Measurements from ENCODE around the gene GDF10. TPM values are rescaled to one million over a fixed set of nuclear protein-coding genes. Genes with fewer than 3 reads are reported as not detected.

The GDF10 gene
- total and polyA plus RNA-seq, 2 donors (not counting 1 experiment from before 2014, with no cell fraction given): not detected

GRCh38 chr10:47331954-47332353 lies 32.0 kb downstream of the GDF10 start:
- CTCF ChIA-PET: interaction anchor here (0.6 kb wide), 1 partner anchor 107 kb away, joined by 4 read pairs; no protein-coding TSS in a partner anchor
- no peaks in the 10 kb centered on the region for H3K9me3 Mint-ChIP-seq (ENCODE audit: insufficient read depth)
- DNase-seq (no peak), ATAC-seq (ENCODE audit: low read depth) (no peak)
- H3K4me3 Mint-ChIP-seq: no peak overlapping the region
- Histone ChIP-seq H3K9ac (ENCODE audit: low read length) (no peak overlapping the region), H3K79me2 (ENCODE audit: control insufficient read depth, insufficient read depth, low read length) (no peaks in the 10 kb centered on the region), H3K4me2 (replicated peaks; ENCODE audit: low read depth, low read length, poor library complexity, severe bottlenecking) (no peak overlapping the region), H3K4me1 (ENCODE audit: control insufficient read depth in 2 of 2, insufficient read depth in 2 of 2, low read length in 2 of 2) (no peaks in the 10 kb centered on the region), H3K27ac (ENCODE audit: low read length in 2 of 2) (no peak overlapping the region), H3K36me3 (replicated peaks in 1 of 2; ENCODE audit: control extremely low read depth in 1 of 2, control insufficient read depth in 1 of 2, extremely low read depth in 1 of 2, insufficient read depth in 2 of 2, low read length in 1 of 2) (no peaks in the 10 kb centered on the region), H4K20me1 (ENCODE audit: control insufficient read depth, insufficient read depth, low read length, poor library complexity, severe bottlenecking) (no peaks in the 10 kb centered on the region), H2AFZ (ENCODE audit: insufficient read depth, low read depth, low read length, poor library complexity, severe bottlenecking) (no peak overlapping the region), H3K9me3 (ENCODE audit: control extremely low read depth in 1 of 3, control insufficient read depth in 2 of 3, insufficient read depth in 1 of 3, low read length in 2 of 3) (peaks cover 0 to 15% (median 0%) of the 10 kb centered on the region in 3 donors), H3K27me3 (replicated peaks in 1 of 4; ENCODE audit: control extremely low read depth in 1 of 4, control insufficient read depth in 3 of 4, insufficient read depth in 4 of 4, low read length in 3 of 4) (no peaks in the 10 kb centered on the region), H3K4me3 (ENCODE audit: control extremely low read depth in 1 of 5, extremely low read depth in 1 of 5, insufficient read depth in 1 of 5, low read depth in 2 of 5, low read length in 4 of 5) (no peak overlapping the region)
- 78% methylated on average over 5 of the region's 7 CpGs for WGBS (ENCODE audit: insufficient coverage)
- H3K4me1 Mint-ChIP-seq: no peaks in the 10 kb centered on the region
- intact Hi-C loops (cut with micrococcal nuclease): no loop called here
- POLR2A ChIA-PET: no interaction called here
- TF ChIP-seq CTCF (IDR thresholded peaks at IDR 0.05) (no peak), EZH2 (IDR thresholded peaks at IDR 0.05; ENCODE audit: borderline replicate concordance, insufficient read depth, low read depth, low read length, poor library complexity, severe bottlenecking) (no peak)
- H3K27ac Mint-ChIP-seq: no peak overlapping the region
- peaks cover 11% of the 10 kb centered on the region for H3K27me3 Mint-ChIP-seq

GRCh38 chr10:47332371-47332770 lies 32.4 kb downstream of the GDF10 start:
- H3K27me3 ChIP-seq (replicated peaks in 1 of 4; ENCODE audit: control extremely low read depth in 1 of 4, control insufficient read depth in 3 of 4, insufficient read depth in 4 of 4, low read length in 3 of 4): no peaks in the 10 kb centered on the region
- H3K4me3 Mint-ChIP-seq: no peak overlapping the region
- no peaks in the 10 kb centered on the region for H3K9me3 Mint-ChIP-seq (ENCODE audit: insufficient read depth)
- no peaks in the 10 kb centered on the region for H3K4me1 Mint-ChIP-seq
- no peak overlapping the region for H3K9ac ChIP-seq (ENCODE audit: low read length)
- no peak overlapping the region for H2AFZ ChIP-seq (ENCODE audit: insufficient read depth, low read depth, low read length, poor library complexity, severe bottlenecking)
- no peak overlapping the region for H3K27ac Mint-ChIP-seq
- 100% methylated on average over 1 of the region's 3 CpGs for WGBS (ENCODE audit: insufficient coverage)
- CTCF ChIA-PET: interaction anchor here (0.6 kb wide), 1 partner anchor 108 kb away, joined by 4 read pairs; no protein-coding TSS in a partner anchor
- no peaks in the 10 kb centered on the region for H3K4me1 ChIP-seq (ENCODE audit: control insufficient read depth in 2 of 2, insufficient read depth in 2 of 2, low read length in 2 of 2)
- intact Hi-C loops (cut with micrococcal nuclease): no loop called here
- no peak overlapping the region for H3K4me2 ChIP-seq (replicated peaks; ENCODE audit: low read depth, low read length, poor library complexity, severe bottlenecking)
- no peaks in the 10 kb centered on the region for H3K79me2 ChIP-seq (ENCODE audit: control insufficient read depth, insufficient read depth, low read length)
- POLR2A ChIA-PET: no interaction called here
- DNase-seq (no peak), ATAC-seq (ENCODE audit: low read depth) (no peak)
- TF ChIP-seq CTCF (IDR thresholded peaks at IDR 0.05) (no peak), EZH2 (IDR thresholded peaks at IDR 0.05; ENCODE audit: borderline replicate concordance, insufficient read depth, low read depth, low read length, poor library complexity, severe bottlenecking) (no peak)
- H3K4me3 ChIP-seq (ENCODE audit: control extremely low read depth in 1 of 5, extremely low read depth in 1 of 5, insufficient read depth in 1 of 5, low read depth in 2 of 5, low read length in 4 of 5): no peak overlapping the region
- peaks cover 13% of the 10 kb centered on the region for H3K27me3 Mint-ChIP-seq
- H3K9me3 ChIP-seq (ENCODE audit: control extremely low read depth in 1 of 3, control insufficient read depth in 2 of 3, insufficient read depth in 1 of 3, low read length in 2 of 3): peaks cover 0 to 15% (median 0%) of the 10 kb centered on the region in 3 donors
- no peak overlapping the region for H3K27ac ChIP-seq (ENCODE audit: low read length in 2 of 2)
- no peaks in the 10 kb centered on the region for H3K36me3 ChIP-seq (replicated peaks in 1 of 2; ENCODE audit: control extremely low read depth in 1 of 2, control insufficient read depth in 1 of 2, extremely low read depth in 1 of 2, insufficient read depth in 2 of 2, low read length in 1 of 2)
- no peaks in the 10 kb centered on the region for H4K20me1 ChIP-seq (ENCODE audit: control insufficient read depth, insufficient read depth, low read length, poor library complexity, severe bottlenecking)
